Measurements from ENCODE around the gene RASGRP4.

RASGRP4 gene

DNA sequence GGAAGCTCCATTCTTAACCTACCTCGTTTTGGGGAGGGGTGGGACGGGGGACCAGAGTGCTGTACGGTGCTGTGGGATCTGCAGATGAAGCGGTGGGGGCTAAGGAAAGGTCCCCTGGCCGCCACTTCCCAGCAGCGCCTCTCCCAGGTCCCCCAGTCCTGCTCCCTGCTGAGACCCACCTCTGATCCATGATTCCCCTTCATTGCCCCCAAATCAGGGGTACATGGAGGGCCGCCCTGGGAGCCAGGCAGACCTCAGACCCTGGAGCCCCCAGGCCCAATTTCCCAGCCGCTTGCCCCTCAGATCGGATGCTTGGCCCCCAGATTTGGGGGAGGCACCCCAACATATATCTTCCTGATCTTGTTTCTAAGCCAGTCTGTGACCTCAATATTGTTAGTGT lies 26.9 kb downstream of the RASGRP4 start:
- TF ChIP-seq, protein P1, sequence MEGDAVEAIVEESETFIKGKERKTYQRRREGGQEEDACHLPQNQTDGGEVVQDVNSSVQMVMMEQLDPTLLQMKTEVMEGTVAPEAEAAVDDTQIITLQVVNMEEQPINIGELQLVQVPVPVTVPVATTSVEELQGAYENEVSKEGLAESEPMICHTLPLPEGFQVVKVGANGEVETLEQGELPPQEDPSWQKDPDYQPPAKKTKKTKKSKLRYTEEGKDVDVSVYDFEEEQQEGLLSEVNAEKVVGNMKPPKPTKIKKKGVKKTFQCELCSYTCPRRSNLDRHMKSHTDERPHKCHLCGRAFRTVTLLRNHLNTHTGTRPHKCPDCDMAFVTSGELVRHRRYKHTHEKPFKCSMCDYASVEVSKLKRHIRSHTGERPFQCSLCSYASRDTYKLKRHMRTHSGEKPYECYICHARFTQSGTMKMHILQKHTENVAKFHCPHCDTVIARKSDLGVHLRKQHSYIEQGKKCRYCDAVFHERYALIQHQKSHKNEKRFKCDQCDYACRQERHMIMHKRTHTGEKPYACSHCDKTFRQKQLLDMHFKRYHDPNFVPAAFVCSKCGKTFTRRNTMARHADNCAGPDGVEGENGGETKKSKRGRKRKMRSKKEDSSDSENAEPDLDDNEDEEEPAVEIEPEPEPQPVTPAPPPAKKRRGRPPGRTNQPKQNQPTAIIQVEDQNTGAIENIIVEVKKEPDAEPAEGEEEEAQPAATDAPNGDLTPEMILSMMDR (IDR thresholded peaks at IDR 0.05; ENCODE audit: poor library complexity, severe bottlenecking) = no peak
- H3K9me3 ChIP-seq (ENCODE audit: severe bottlenecking) = no peaks in the 10 kb centered on the region
- no peak overlapping the region for H3K4me3 ChIP-seq (ENCODE audit: severe bottlenecking)
- DNase-seq (ENCODE audit: low spot score) = no peak
- H3K4me1 ChIP-seq (ENCODE audit: insufficient read depth, poor library complexity, severe bottlenecking) = no peaks in the 10 kb centered on the region
- no peak overlapping the region for H3K27ac ChIP-seq (ENCODE audit: poor library complexity, severe bottlenecking)
- no peaks in the 10 kb centered on the region for H3K36me3 ChIP-seq (ENCODE audit: low read depth)
- ATAC-seq (ENCODE audit: low read depth) = no peak
- H3K27me3 ChIP-seq (ENCODE audit: insufficient read depth, poor library complexity, severe bottlenecking) = no peaks in the 10 kb centered on the region

DNA sequence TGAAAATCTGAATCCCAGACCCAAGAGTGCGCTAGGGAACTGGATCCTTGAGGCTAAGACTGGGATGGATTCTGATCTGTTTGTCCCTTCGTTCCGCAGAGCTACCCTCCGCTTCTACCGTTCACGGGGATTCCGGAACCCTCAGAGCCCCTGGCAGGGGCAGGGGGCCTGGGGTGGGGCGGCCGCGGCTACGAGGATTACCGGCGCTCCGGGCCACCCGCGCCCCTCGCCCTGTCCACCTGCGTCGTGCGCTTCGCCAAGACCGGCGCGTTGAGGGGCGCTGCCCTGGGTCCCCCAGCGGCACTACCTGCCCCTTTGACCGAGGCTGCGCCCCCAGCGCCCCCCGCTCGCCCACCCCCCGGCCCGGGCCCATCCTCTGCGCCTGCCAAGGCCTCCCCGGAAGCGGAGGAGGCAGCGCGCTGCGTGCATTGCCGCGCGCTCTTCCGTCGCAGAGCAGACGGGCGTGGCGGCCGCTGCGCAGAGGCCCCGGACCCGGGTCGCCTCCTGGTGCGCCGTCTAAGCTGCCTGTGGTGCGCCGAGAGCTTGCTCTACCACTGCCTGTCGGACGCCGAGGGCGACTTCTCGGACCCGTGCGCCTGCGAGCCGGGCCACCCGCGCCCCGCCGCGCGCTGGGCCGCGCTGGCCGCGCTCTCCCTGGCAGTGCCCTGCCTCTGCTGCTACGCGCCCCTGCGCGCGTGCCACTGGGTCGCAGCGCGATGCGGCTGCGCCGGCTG lies 30.5 kb downstream of the RASGRP4 start:
- H3K9me3 ChIP-seq (ENCODE audit: severe bottlenecking) = no peaks in the 10 kb centered on the region
- no peaks in the 10 kb centered on the region for H3K4me1 ChIP-seq (ENCODE audit: insufficient read depth, poor library complexity, severe bottlenecking)
- no peak overlapping the region for H3K4me3 ChIP-seq (ENCODE audit: severe bottlenecking)
- H3K27me3 ChIP-seq (ENCODE audit: insufficient read depth, poor library complexity, severe bottlenecking) = no peaks in the 10 kb centered on the region
- no peak overlapping the region for H3K27ac ChIP-seq (ENCODE audit: poor library complexity, severe bottlenecking)
- H3K36me3 ChIP-seq (ENCODE audit: low read depth) = peaks cover 13% of the 10 kb centered on the region
- TF ChIP-seq, protein P1 (IDR thresholded peaks at IDR 0.05; ENCODE audit: poor library complexity, severe bottlenecking) = no peak
- ATAC-seq (ENCODE audit: low read depth) (no peak), DNase-seq (ENCODE audit: low spot score) (no peak)

DNA sequence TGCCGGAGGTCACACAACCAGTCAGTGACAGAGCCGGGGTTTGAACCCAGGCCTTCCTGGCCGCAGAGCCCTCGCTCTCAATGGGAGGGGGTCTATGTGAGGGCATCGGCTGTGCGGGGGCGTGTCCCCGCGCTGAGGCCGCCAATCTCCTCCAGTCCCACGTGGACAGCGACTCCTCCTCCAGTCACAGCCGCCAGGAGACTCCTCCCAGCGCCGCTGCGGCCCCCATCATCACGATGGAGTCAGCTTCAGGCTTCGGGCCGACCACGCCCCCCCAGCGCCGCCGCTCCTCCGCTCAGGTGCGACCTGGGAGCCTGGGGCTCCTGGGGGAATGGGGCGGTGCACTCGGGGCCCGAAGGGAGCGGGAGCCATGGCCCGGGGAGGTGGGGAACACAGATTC lies 31.5 kb downstream of the RASGRP4 start:
- H3K27me3 ChIP-seq (ENCODE audit: insufficient read depth, poor library complexity, severe bottlenecking) = no peaks in the 10 kb centered on the region
- H3K4me3 ChIP-seq (ENCODE audit: severe bottlenecking) = no peak overlapping the region
- TF ChIP-seq, protein P1 (IDR thresholded peaks at IDR 0.05; ENCODE audit: poor library complexity, severe bottlenecking) = no peak
- H3K4me1 ChIP-seq (ENCODE audit: insufficient read depth, poor library complexity, severe bottlenecking) = no peaks in the 10 kb centered on the region
- ATAC-seq (ENCODE audit: low read depth) = no peak
- H3K9me3 ChIP-seq (ENCODE audit: severe bottlenecking) = no peaks in the 10 kb centered on the region
- no peak for DNase-seq (ENCODE audit: low spot score)
- no peak overlapping the region for H3K27ac ChIP-seq (ENCODE audit: poor library complexity, severe bottlenecking)
- H3K36me3 ChIP-seq (ENCODE audit: low read depth) = peaks cover 13% of the 10 kb centered on the region

DNA sequence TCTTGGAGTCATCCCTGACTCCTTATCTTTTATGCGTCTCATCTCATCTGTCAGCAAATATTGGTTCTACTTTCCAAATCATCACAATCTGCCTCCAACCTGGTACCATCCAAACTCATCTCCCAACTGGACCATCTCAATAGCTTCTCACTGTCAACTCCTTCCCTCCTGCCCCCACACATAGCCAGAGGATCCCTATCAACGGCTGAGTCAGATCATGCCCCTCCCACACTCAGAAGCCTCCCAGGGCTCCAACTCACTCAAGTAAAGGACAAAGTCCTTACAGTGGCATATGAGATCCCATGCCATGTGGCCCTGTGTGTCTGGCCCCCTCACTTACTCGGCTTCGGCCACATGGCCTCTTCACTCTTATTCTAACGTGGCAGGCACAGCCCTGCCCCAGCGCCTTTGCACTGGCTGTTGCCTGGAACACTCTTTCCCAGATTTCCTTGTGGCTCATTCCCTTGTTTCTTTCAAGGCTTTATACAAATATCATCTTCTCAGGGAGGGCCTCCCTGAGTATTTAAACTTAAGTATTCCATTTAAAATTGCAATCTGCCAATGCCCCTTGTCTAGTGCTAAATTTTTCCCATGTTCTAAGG lies 33.2 kb downstream of the RASGRP4 start:
- peaks cover 13% of the 10 kb centered on the region for H3K36me3 ChIP-seq (ENCODE audit: low read depth)
- H3K4me3 ChIP-seq (ENCODE audit: severe bottlenecking) = no peak overlapping the region
- TF ChIP-seq, protein P1 (IDR thresholded peaks at IDR 0.05; ENCODE audit: poor library complexity, severe bottlenecking) = no peak
- H3K4me1 ChIP-seq (ENCODE audit: insufficient read depth, poor library complexity, severe bottlenecking) = no peaks in the 10 kb centered on the region
- H3K27ac ChIP-seq (ENCODE audit: poor library complexity, severe bottlenecking) = no peak overlapping the region
- no peaks in the 10 kb centered on the region for H3K27me3 ChIP-seq (ENCODE audit: insufficient read depth, poor library complexity, severe bottlenecking)
- DNase-seq (ENCODE audit: low spot score) (no peak), ATAC-seq (ENCODE audit: low read depth) (no peak)
- no peaks in the 10 kb centered on the region for H3K9me3 ChIP-seq (ENCODE audit: severe bottlenecking)

DNA sequence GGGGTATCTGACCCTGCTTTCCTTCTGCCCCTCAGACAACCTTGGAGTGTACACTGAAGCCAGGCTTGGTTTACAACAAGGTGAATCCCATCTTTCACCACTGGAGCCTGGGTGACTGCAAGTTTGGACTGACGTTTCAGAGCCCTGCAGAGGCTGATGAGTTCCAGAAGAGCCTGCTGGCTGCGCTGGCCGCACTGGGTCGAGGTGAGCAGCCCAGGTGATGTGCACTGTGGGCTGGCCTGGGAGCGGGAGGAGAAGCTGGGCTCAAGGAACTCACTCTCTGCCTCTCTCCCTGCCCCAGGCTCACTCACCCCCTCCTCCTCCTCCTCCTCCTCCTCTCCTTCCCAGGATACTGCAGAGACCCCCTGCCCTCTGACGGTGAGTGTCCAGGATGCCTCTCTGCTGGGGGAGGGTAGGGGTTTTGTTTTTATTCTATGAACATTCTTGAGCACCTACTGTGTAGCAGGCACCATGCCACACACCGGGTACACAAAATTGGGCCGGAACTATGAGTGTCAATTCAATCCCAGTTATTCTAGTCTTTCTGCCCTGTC lies 34.0 kb downstream of the RASGRP4 start:
- H3K9me3 ChIP-seq (ENCODE audit: severe bottlenecking) = no peaks in the 10 kb centered on the region
- no peak overlapping the region for H3K27ac ChIP-seq (ENCODE audit: poor library complexity, severe bottlenecking)
- DNase-seq (ENCODE audit: low spot score) = no peak
- TF ChIP-seq, protein P1 (IDR thresholded peaks at IDR 0.05; ENCODE audit: poor library complexity, severe bottlenecking) = no peak
- no peak for ATAC-seq (ENCODE audit: low read depth)
- H3K27me3 ChIP-seq (ENCODE audit: insufficient read depth, poor library complexity, severe bottlenecking) = no peaks in the 10 kb centered on the region
- H3K4me1 ChIP-seq (ENCODE audit: insufficient read depth, poor library complexity, severe bottlenecking) = no peaks in the 10 kb centered on the region
- H3K4me3 ChIP-seq (ENCODE audit: severe bottlenecking) = no peak overlapping the region
- peaks cover 13% of the 10 kb centered on the region for H3K36me3 ChIP-seq (ENCODE audit: low read depth)
